Esophagus muscularis mucosa (tissue), 3 donors: ENCODE measurements around the gene PRDM5.
A peak's percentile ranks its signal among the peaks of the same experiment; 100 is the strongest.

Experiments
- POLR2A ChIP-seq: fragments of 450-650 bp; IDR thresholded peaks from one replicate; pipeline ENCODE4 v1.6.1; 2017; ENCODE audit warnings: antibody characterized with exemption, moderate library complexity, mild to moderate bottlenecking, low read depth
- POLR2AphosphoS5 ChIP-seq, 2 donors: sonication (generic); formaldehyde crosslinking; IDR thresholded peaks; one replicate each; pipeline ENCODE4 v1.6.1; 2017; ENCODE audit warnings: antibody characterized with exemption in 2 of 2
- TF ChIP-seq, protein P1 (sequence below), 3 experiments: fragments of 200-600 bp in 2 of 3; fragments of 450-650 bp in 1 of 3; sonication (generic) in 2 of 3; IDR thresholded peaks; one replicate each; pipeline ENCODE4 v1.5.1; 2017 to 2019; ENCODE audit warnings: antibody characterized with exemption in 3 of 3, mild to moderate bottlenecking in 2 of 3, moderate library complexity in 1 of 3

DNA sequence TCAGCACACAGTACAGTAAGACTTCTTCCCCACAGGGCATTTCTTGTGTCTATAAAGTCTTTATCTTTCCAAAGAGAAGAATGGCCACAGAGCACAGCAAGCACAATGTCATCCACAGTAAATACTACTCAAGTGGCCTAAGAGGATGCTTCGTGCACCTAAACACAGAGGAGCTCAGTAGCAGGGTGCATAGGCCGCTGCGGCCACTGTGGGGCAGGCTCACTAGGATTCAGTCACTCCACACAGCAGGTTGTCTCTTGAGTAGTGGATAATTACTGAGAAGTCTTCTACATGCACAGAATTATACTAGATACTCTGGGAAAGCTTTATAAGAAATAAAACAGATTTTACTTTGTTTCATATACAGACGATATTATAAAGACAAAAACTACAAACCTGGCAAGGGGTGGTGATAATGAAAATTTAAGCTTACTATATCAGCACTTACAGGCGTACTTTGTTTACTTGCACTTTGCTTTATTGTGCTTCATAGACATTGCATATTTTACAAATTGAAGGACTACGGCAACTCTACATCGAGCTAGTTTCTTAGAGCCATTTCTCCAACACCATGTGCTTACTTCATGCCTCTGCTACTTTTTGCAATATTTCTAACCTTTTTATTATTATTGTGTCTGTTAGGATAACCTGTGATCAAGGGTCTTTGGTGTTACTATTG is 78.5 kb downstream of the PRDM5 start:
- TF ChIP-seq, protein P1, sequence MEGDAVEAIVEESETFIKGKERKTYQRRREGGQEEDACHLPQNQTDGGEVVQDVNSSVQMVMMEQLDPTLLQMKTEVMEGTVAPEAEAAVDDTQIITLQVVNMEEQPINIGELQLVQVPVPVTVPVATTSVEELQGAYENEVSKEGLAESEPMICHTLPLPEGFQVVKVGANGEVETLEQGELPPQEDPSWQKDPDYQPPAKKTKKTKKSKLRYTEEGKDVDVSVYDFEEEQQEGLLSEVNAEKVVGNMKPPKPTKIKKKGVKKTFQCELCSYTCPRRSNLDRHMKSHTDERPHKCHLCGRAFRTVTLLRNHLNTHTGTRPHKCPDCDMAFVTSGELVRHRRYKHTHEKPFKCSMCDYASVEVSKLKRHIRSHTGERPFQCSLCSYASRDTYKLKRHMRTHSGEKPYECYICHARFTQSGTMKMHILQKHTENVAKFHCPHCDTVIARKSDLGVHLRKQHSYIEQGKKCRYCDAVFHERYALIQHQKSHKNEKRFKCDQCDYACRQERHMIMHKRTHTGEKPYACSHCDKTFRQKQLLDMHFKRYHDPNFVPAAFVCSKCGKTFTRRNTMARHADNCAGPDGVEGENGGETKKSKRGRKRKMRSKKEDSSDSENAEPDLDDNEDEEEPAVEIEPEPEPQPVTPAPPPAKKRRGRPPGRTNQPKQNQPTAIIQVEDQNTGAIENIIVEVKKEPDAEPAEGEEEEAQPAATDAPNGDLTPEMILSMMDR (IDR thresholded peaks at IDR 0.05) = peak in 1 of 3 experiments; percentile 17
- TF ChIP-seq POLR2AphosphoS5 (IDR thresholded peaks at IDR 0.05) (no peak), POLR2A (no peak)
